Germinal center (tissue), 1 donor: Measurements from ENCODE around the gene LPIN3.

Experiments used
- DNase-seq: peaks from one replicate; pipeline ENCODE4 v3.0.0; 2012; ENCODE audit warnings: mixed read lengths, low spot score

The LPIN3 gene

GRCh38 chr20:41366546-41367392 lies 26.1 kb downstream of the LPIN3 start, which contains the start of gene EMILIN3:
Gene EMILIN3 (minus strand): TSS chr20:41366818. CDS start chr20:41366634, 184 bp downstream.
- DNase-seq: no peak

GRCh38 chr20:41367393-41367695 lies 26.7 kb downstream of the LPIN3 start:
- DNase-seq: no peak

GRCh38 chr20:41367956-41368355 lies 27.3 kb downstream of the LPIN3 start:
- DNase-seq: no peak

GRCh38 chr20:41369673-41370072 lies 29.1 kb downstream of the LPIN3 start:
- DNase-seq: no peak

GRCh38 chr20:41370176-41370575 lies 29.6 kb downstream of the LPIN3 start:
- no peak for DNase-seq

GRCh38 chr20:41371371-41371770 lies 30.8 kb downstream of the LPIN3 start:
- no peak for DNase-seq

GRCh38 chr20:41373251-41373783 lies 32.7 kb downstream of the LPIN3 start:
- DNase-seq: no peak

GRCh38 chr20:41373931-41374920 lies 33.6 kb downstream of the LPIN3 start:
- DNase-seq: no peak

- DNase-seq: no peak
Measured at GRCh38 chr20:41375846-41376245, 35.2 kb downstream of the LPIN3 start.

GRCh38 chr20:41376349-41376748 lies 35.7 kb downstream of the LPIN3 start:
- no peak for DNase-seq

GRCh38 chr20:41377275-41377674 lies 36.7 kb downstream of the LPIN3 start:
- DNase-seq: no peak

- no peak for DNase-seq
Measured at GRCh38 chr20:41379551-41379950, 38.9 kb downstream of the LPIN3 start.

- no peak for DNase-seq
Measured at GRCh38 chr20:41380551-41381193, 40.1 kb downstream of the LPIN3 start.

GRCh38 chr20:41382791-41383305 lies 42.2 kb downstream of the LPIN3 start:
- no peak for DNase-seq

- no peak for DNase-seq
Measured at GRCh38 chr20:41386502-41387427, 46.1 kb downstream of the LPIN3 start.

GRCh38 chr20:41387444-41387851 lies 46.8 kb downstream of the LPIN3 start:
- no peak for DNase-seq

GRCh38 chr20:41390889-41391288 lies 50.3 kb downstream of the LPIN3 start:
- no peak for DNase-seq

GRCh38 chr20:41391587-41392001 lies 51.0 kb downstream of the LPIN3 start:
- DNase-seq: no peak

- DNase-seq: no peak
Measured at GRCh38 chr20:41392295-41392694, 51.7 kb downstream of the LPIN3 start.

GRCh38 chr20:41392871-41393704 lies 52.5 kb downstream of the LPIN3 start:
- no peak for DNase-seq
